ENCODE data around the gene PPFIA3.
A peak's percentile ranks its signal among the peaks of the same experiment; 100 is the strongest.
"Not testable (repeated sequence)": the region's sequence is repeated elsewhere in the genome, so short reads cannot be mapped to it uniquely, and the experiment has no call there.

Gene PPFIA3

DNA sequence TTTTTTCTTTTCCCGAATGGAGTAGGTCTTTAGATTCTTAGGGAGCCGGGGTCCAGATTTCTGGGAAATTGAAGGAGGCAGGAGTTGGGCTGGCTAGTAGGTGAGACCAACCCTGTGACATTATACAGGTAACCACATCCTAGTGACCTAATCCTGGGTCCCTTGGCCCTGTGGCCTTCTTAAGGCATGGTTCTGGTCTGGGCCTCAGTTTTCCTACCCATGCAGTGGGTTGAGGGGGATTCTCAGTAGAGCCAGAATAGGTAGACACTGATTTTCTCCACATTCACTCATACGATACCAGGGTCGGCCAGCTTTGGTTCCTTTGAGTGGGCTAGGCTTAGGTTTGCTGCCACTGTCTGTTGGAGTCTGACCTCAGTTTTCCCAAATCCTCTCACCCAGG lies 7.2 kb downstream of the PPFIA3 start:
- DNase-seq = no peak

DNA sequence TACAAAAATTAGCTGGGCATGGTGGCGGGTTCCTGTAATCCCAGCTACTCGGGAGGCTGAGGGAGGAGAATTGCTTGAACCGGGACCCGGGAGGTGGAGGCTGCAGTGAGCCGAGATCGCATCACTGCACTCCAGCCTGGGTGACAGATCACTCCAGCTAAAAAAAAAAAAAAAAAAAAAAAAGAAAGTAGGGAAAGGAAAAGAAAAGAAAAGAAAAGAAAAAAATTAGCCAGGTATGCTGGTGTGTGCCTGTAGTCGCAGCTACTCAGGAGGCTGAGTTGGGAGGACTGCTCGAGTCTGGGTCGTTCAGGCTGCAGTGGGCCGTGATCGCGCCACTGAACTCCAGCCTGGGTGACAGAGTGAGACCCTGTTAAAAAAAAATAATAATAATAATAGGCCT lies 7.9 kb downstream of the PPFIA3 start:
- DNase-seq = not testable (repeated sequence)

DNA sequence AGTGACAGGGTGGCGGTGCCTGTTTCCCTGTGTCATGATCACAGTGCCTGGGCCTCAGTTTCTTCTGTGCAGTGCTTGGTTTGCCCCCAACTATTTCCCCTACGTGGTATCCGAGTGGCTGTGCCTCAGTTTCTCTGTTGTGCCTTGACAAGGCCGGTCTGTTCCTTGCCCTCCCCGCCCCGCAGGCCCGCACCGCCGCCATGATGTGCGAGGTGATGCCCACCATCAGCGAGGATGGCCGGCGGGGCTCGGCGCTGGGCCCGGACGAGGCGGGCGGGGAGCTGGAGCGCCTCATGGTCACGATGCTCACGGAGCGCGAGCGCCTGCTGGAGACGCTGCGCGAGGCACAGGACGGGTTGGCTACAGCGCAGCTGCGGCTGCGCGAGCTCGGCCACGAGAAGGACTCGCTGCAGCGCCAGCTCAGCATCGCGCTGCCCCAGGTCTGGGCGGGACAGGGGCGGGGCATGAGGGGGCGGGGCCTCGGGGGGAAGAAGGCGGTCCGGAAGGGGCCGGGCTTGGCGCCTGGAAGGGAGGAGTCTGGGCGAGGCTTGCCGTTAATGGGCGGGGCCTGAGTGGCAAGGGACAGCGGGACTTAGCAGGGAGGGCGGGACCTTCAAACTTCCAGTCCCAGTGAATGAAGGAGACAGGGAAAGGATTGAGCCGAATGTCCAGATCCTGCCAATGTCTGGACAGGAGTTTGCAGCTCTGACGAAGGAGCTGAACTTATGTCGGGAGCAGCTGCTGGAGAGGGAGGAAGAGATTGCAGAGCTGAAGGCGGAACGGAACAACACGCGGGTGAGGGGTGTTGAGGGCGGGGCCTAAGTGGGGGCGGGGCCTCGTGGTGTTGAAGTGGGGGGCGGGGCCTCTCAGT lies 8.6 kb downstream of the PPFIA3 start:
- peak; percentile 94 for DNase-seq

- DNase-seq = no peak
Measured at GRCh38 chr19:49128545-49129237, 9.3 kb downstream of the PPFIA3 start.

- no peak for DNase-seq
Measured at GRCh38 chr19:49129238-49129583, 9.9 kb downstream of the PPFIA3 start.

DNA sequence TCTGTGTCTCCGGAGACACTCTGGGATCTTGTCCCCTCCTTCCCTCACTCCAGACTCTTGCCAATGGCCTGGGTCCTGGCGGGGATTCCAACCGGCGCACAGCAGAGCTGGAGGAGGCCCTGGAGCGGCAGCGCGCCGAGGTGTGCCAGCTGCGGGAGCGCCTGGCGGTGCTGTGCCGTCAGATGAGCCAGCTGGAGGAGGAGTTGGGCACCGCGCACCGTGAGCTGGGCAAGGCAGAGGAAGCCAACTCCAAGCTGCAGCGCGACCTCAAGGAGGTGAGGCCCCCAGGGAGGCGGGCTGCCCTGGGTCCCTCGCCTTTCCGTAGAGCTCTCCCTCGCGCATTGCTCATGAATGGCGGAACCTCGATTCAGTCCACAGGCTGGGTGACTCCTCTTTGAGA lies 11.0 kb downstream of the PPFIA3 start:
- no peak for DNase-seq

GRCh38 chr19:49132974-49133609 lies 13.7 kb downstream of the PPFIA3 start:
- DNase-seq = peak; percentile 39

DNA sequence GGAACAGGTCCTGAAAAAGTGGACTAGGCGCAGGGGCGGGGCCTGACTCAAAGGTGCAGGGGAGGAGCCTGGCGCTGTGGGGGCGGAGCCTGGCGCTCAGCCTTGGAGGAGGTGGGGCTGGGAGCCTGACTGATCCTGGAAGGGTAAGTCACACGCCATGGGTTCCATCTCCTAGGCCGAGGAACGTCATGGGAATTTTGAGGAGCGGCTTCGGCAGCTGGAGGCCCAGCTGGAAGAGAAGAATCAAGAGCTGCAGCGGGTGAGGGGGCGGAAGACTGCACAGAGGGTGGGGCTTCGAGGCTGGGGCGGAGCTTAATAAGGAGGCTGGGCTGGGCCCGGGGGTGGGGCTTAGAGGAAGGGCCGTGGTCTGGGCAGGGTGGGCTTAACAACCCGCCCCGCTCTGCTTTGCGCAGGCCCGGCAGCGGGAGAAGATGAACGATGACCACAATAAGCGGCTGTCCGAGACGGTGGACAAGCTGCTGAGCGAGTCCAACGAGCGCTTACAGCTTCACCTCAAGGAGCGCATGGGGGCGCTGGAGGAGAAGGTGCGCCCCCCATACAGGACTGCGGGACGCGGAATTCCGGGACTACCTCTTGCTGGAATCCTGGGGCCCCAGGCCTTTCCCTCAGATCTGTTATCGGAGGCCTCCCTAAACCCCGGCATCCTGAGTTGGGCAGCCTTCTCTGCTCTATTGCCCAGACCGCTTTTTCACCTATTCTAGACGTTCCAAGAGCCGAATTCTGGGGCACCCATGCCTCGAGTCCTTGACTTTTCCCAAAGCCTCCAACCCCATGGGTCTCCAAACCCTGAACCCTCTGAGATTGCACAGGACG lies 14.5 kb downstream of the PPFIA3 start:
- DNase-seq = peak; percentile 34

DNA sequence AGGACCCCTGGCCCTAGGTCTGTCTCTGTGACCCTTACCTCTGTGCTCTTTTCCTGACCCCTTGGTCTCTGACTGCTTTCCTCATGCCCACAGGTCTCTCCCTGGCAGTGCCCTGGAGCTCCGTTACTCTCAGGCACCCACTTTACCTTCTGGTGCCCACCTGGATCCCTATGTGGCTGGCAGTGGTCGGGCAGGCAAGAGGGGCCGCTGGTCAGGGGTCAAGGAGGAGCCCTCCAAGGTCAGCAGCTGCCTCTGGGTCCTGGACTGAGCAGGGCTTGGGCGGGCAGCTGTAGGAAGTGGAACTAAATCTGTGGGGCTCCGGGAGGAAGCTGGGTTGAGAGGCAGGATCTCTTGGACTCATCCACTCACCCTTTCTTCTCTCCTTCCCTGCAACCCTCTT lies 16.3 kb downstream of the PPFIA3 start:
- no peak for DNase-seq

DNA sequence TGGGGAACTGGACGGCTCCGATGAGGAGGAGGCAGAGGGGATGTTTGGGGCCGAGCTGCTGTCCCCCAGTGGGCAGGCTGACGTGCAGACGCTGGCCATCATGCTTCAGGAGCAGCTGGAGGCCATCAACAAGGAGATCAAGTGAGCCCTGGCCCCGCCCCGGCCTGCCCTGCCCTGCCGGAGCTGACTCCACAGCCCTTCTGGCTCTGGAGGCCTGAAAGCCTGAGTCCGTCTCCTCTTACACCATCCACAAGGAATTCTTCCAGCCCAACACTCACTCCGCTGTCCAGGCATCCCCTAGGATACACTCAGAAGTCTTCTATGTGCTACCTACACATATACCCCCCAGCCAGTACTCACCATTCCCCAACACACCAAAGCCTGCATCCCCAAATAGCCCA lies 17.4 kb downstream of the PPFIA3 start:
- DNase-seq = no peak

DNA sequence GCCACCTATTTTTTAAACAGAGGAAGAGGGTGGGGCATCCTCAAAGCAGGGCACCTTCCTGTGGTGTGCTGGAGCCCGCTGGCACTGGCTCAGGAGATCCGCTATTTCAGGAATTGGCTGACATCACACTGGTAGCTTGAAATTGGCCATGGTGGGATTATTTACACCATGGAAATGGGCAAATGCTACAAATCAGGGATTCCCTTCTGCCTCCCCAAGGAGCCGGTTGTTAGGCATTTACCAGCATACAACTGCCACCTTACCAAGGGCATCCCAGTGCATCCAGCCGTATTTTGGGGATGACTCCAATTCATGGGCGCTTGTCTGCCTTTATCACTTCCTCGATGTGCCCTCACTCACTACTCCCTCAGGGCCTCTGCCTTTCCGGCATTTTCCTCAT lies 21.6 kb downstream of the PPFIA3 start:
- no peak for DNase-seq

GRCh38 chr19:49141352-49141751 lies 22.0 kb downstream of the PPFIA3 start:
- DNase-seq = no peak

- DNase-seq = peak; percentile 70
Measured at GRCh38 chr19:49142866-49143335, 23.6 kb downstream of the PPFIA3 start.

GRCh38 chr19:49145573-49146407 lies 26.4 kb downstream of the PPFIA3 start:
- peak; percentile 63 for DNase-seq

DNA sequence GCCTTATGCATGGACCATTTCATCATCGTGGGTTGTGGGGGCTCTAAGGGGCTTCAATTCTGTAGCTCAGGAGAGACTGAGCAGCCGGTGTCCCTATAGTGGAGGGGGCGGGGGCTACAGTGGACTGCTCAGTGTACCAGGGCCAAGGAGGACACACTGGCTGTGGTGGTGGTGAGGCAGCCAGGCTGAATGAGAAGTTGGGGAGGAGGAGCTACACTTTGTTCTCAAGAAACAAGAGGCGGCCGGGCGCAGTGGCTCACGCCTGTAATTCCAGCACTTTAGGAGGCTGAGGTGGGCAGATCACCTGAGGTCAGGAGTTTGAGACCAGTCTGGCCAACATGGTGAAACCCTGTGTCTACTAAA lies 27.0 kb downstream of the PPFIA3 start:
- not testable (repeated sequence) for DNase-seq

DNA sequence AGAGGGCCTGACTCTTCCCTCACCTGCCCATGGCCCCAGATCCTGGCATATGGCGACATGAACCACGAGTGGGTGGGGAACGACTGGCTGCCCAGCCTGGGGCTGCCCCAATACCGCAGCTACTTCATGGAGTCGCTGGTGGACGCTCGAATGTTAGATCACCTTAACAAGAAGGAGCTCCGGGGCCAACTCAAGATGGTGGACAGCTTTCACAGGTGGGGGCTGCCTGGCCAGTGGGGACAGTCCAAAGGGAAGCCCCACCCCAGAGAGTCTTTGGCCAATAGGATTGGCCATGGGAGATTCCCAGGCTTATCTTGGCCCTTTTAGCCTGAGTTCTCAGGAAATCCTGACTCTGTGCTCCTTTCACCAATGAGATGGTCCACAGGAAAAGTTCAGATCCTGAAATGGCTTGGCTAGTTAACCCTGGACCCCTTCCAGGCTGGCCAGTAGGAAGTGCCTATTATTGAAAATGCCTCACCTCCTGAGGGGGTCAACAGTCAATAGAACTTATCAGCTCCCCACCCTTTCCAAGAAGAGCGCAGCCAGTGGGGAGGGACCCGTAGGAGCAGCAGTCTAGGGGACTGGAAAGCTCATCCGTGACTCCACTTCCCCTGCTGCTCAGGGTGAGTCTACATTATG lies 28.8 kb downstream of the PPFIA3 start:
- no peak for DNase-seq

DNA sequence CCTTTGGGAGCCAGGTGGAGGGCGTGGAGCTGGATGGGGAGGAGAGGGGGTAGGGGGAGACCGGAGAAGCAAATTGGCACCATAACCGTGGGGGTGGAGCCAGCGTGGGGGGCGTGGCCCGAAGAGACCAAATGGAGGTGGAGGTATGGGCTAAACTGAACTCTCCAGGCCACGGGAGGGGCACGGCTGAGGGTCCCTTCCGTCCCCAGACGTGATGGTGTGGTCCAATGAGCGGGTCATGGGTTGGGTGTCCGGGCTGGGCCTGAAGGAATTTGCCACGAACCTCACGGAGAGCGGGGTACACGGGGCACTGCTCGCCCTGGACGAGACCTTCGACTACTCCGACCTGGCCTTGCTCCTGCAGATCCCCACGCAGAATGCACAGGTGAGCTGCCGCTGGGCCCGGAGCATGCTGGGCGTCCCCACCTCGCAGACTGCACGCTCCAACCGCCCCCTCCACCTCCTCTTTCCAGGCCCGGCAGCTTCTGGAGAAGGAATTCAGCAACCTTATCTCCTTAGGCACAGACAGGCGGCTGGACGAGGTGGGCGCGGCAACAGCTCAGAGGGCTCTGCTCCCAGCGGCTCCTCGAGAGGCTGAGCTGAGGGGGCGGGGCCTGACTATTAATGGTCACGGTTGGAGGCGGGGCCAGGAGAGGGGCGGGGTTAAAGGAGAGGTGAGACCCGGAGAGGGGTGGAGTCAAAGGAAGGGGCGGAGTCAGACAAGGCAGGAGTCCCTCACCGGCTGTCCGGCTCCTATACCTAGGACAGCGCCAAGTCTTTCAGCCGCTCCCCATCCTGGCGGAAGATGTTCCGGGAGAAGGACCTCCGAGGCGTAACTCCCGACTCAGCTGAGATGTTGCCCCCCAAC lies 29.7 kb downstream of the PPFIA3 start:
- DNase-seq = peak; percentile 82

- no peak for DNase-seq
Measured at GRCh38 chr19:49149652-49150105, 30.3 kb downstream of the PPFIA3 start.

GRCh38 chr19:49150106-49150943 lies 31.0 kb downstream of the PPFIA3 start:
- DNase-seq = peak; percentile 44

DNA sequence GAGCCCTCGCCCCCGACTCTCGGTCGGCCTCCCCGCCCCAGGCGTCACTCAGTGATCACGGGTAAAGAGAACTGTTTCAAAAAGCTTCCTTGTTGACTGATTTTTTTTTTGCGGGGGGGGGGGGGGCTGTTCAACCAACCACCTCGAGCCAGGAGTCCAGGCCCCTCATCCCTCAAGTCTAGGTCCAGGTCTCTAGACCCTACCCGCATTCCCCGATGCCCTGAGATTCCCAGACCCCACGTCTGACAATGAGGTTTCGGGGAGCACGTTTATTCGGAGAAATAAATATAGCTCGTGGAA lies 31.6 kb downstream of the PPFIA3 start:
- DNase-seq = no peak

All from CD4-positive, alpha-beta T cell treated with Interferon gamma for 1 hour (primary cell).